Airway epithelial cell (primary cell): ENCODE results near the gene ANKRD24. TPM values are rescaled to one million over a fixed set of nuclear protein-coding genes. Genes with fewer than 3 reads are reported as not detected.

Experiments
- total RNA-seq: library from RNA; depleted of rRNA; stranded (reverse); fragments of >200 nt; gene quantifications from 2 replicates; pipeline ENCODE4 v1.2.3, GENCODE V29; 2015

ANKRD24 gene
- total RNA-seq, result under 0.01 and 0.28 TPM in 2 replicates

DNA sequence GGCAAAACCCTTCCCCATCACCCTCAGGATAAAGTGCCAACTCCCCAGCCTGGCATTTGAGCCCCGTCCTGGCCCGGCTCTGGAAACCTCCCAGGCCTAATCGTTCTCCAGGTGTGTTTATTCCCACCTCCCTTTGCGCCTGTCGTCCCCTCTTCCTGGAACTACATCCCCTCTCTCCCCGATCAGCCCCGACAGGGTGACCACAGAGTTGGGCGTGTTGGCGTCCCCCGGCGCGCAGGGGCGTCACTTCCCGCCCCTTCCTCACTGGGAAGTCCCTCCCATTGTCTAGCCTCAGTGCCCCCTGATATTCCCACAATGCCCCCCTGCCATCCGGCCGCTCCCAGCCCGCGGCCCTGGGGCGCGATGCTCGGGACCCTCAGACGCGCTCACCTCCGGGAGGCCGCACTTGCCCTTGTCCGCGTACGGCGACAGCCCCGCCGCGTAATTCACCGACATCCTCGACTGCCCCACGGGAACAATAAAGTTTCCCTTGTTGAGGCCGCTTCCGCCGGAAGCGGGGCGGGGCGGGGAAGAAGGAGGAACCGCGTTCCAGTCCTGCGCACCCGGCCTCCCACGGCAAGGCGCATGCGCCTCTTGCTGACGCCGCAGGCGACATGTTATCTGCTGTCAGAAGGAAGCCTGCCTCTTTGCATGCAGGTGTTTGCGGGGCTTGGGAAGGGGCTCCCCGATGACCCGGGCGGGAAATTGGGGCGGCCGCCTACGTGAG lies at the start of gene ANKRD24, which contains the start of gene SIRT6:
Gene ANKRD24 (plus strand): TSS at position 606 of the 727 bp plus-strand sequence. CDS start 3,737 bp downstream, outside the sequence.
Gene SIRT6 (minus strand): TSS at position 480 of the 727 bp plus-strand sequence. CDS start 24 bp downstream, at position 456.

DNA sequence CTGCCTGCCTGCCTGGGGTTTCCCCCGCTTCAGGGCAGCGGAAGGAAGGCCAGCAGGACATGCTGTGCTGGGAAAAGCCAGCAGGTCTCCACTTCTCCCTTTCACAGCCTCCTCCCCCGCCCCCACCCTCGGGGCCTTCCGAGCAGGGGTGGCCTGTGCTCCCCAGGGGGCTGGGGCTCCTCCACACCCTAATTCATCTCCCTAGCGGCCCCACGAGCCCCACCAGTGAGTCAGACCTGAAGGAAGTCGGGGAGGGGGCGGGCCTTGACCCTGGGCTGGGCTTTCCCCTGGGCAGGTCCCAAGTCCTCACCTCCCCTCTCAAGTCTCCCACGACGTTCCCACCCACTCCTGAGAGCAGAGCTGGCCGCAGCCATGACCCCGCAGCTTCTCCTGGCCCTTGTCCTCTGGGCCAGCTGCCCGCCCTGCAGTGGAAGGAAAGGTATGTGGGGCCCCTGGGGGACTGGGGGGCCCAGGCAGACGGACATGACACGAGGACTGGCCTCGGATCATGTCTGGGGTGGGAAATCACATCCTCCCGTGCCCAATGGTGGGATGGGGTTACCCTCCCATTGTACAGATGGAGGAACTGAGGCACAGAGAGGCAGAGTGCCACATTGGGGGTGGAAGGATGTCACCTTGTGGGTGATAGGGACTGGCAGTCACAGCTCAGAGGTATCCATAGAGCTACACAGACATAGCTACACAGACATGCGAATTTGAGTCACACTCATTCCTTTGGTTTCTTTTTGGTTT lies 46.9 kb downstream of the ANKRD24 start, which contains the start of gene EBI3:
Gene EBI3 (plus strand): TSS at position 345 of the 753 bp plus-strand sequence. CDS start 28 bp downstream, at position 373.

DNA sequence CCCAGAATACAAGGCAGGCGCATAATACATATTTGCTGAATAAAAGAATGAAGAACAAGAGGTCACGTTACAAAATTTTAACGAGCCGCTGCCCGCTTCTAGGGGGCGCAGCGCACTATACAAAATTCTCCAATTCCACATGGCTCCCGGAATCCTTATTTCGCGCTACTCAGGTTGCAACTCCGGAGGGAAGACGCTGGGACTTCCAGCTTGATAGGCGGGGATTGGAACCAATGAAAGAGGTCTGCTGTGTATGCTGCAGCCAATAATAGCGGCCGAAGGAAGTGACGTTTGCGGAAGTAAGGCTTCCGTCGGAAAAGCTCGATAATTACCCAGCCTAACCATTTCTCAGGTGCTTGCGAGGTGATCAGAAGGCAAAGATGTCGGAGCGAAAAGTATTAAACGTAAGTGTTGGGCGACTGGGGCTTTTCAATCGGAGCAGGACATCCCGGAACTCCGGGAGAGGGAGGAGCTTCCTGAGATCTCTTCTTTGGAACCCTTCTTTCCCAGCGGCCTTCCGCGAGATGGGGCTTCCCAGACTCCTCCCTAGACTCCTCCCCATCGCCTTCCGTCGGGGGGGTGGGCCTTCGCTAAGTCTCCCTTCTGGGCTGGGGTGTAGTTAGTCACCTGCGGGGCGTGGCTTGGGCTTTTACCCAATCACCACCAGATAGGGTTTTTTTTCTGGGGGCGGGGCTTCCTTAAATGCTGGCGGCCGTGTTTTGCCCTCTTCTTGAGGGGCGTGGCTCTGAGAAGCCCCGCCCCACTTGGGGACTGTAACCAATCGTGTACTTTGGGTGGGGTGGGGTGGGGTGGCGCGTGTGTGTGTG lies 64.5 kb downstream of the ANKRD24 start, which contains the start of gene YJU2:
Gene YJU2 (plus strand): TSS at position 314 of the 827 bp plus-strand sequence. CDS start 67 bp downstream, at position 381.

Other genes starting within 250 kb of the ANKRD24 start
- gene NMRK2, start 249.6 kb upstream of the ANKRD24 start, total RNA-seq, result not detected in 2 replicates
- gene DAPK3, start 211.6 kb upstream of the ANKRD24 start, total RNA-seq, result 63.6 and 65.4 TPM in 2 replicates
- gene EEF2, start 197.2 kb upstream of the ANKRD24 start, total RNA-seq, result 1,684 and 2,218 TPM in 2 replicates
- 20.8 and 21.8 TPM in 2 replicates for gene PIAS4, start 175.0 kb upstream of the ANKRD24 start, total RNA-seq
- gene ZBTB7A, start 115.8 kb upstream of the ANKRD24 start, total RNA-seq, result 59.9 and 61.2 TPM in 2 replicates
- 151 and 165 TPM in 2 replicates for gene MAP2K2, start 58.6 kb upstream of the ANKRD24 start, total RNA-seq
- not detected in 2 replicates for gene CREB3L3, start 29.1 kb upstream of the ANKRD24 start, total RNA-seq
- gene SIRT6, start 126 bp upstream of the ANKRD24 start, total RNA-seq, result 31.9 and 41.1 TPM in 2 replicates
- not detected in 2 replicates for gene EBI3, start 46.8 kb downstream of the ANKRD24 start, total RNA-seq
- gene YJU2, start 64.4 kb downstream of the ANKRD24 start, total RNA-seq, result 29.7 and 29.8 TPM in 2 replicates
- not detected in 2 replicates for gene SHD, start 96.6 kb downstream of the ANKRD24 start, total RNA-seq
- gene TMIGD2, start 119.7 kb downstream of the ANKRD24 start, total RNA-seq, result not detected in 2 replicates
- gene FSD1, start 121.9 kb downstream of the ANKRD24 start, total RNA-seq, result 5.1 and 6.4 TPM in 2 replicates
- gene STAP2, start 156.1 kb downstream of the ANKRD24 start, total RNA-seq, result 105 and 110 TPM in 2 replicates
- gene MPND, start 160.9 kb downstream of the ANKRD24 start, total RNA-seq, result 5.8 and 7.2 TPM in 2 replicates
- 111 and 144 TPM in 2 replicates for gene SH3GL1, start 217.9 kb downstream of the ANKRD24 start, total RNA-seq
- 18.5 and 22.4 TPM in 2 replicates for gene CHAF1A, start 220.0 kb downstream of the ANKRD24 start, total RNA-seq